ENCODE measurements around the gene KCNK7.
"Not testable (repeated sequence)": the region's sequence is repeated elsewhere in the genome, so short reads cannot be mapped to it uniquely, and the experiment has no call there.

KCNK7 gene, protein sequence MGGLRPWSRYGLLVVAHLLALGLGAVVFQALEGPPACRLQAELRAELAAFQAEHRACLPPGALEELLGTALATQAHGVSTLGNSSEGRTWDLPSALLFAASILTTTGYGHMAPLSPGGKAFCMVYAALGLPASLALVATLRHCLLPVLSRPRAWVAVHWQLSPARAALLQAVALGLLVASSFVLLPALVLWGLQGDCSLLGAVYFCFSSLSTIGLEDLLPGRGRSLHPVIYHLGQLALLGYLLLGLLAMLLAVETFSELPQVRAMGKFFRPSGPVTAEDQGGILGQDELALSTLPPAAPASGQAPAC

DNA sequence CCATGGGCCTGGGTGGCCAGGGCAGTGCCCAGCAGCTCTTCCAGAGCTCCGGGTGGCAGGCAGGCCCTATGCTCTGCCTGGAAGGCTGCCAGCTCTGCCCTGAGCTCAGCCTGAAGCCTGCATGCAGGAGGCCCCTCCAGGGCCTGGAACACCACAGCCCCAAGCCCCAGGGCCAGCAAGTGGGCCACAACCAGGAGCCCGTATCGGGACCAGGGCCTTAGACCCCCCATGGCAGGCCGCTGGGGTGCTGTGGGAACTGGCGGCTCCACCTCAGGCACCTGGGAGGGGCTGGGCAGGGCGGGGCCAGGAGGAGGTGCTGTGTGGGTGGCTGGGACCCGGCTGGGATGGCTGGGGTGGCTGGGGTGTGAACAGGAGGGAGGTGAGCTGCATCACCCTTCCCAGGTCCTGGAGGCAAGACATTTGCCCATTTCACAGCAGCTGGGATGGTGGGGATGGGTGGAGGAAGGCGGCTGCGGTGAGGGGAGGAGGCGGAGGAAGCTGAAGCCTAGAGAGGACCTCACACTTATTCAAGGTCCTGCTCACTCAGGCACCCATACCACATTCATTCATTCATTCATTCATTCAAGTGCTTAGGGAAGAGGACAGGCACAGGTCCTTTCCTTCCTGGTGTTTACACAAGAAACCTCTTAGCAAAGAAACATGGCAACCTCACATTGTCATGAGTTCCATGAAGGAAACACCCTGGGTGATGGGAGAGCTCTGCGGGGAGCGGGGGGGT is at the start of gene KCNK7:
Gene KCNK7, minus strand, starts transcription at position 258 of the 739 bp plus-strand sequence. Its CDS starts 28 bp downstream, at position 230.
- DNase-seq (ENCODE audit: low spot score) = no peak

DNA sequence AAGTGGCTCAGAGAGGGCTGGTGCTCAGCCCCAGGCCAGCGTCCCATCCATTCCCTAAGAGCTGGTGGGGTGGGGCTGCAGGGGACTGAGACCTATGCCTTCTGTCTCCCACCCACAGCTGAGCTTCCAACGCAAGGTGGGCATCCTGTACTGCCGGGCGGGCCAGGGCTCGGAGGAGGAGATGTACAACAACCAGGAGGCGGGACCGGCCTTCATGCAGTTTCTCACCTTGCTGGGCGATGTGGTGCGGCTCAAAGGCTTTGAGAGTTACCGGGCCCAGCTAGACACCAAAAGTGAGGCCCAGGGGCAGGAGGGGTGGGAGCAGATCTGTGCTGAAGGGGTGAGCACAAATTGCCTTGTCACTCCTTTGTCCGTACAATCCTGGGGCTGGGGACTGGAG is 49.2 kb upstream of the KCNK7 start:
- no peak for DNase-seq (ENCODE audit: low spot score)

DNA sequence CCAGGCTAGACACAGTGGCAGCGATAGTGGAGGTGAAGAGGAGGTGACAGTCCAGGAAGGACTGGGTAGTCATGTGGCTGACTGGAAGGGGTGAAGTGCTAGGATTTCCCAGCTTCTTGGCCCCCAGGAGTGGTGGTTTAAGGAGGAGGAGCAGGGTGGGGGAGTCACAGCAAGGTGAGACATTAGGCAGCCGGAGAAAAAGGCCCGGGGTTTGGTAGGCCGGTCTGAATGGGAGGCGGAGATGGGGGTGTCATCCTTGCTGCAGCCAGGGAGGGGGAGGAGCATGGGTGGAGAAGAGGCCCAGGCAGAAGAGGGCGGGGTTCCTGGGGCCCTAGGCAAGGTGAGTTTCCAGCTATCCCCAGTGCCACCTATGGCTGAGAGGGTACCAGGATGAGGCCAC is 48.4 kb upstream of the KCNK7 start:
- DNase-seq (ENCODE audit: low spot score) = peak; percentile 56

DNA sequence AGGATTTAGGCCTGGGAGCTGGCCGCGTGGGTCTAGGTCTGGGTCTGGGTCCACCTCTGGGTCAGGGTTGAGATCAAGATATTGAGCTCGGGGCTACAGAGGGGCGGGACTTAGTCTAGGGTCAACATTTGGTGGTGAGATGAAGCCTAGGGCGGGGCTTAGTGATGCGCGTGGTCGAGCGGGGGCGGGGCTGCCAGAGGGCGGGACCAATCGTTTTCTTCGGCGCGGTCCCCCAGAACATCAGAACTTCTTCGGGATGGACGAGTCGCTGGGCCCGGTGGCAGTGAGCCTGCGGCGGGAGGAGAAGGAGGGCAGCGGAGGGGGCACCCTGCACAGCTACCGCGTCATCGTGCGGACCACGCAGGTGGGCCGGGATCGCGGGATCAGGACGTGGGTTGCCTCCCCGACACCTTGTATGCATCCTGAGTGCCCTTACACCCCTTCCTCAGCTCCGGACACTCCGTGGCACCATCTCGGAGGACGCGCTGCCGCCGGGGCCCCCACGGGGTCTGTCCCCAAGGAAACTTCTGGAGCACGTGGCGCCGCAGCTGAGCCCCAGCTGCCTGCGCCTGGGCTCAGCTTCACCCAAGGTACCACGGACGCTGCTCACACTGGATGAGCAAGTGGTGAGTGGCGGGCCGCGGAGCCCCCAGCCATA is 46.5 kb upstream of the KCNK7 start:
- no peak for DNase-seq (ENCODE audit: low spot score)

DNA sequence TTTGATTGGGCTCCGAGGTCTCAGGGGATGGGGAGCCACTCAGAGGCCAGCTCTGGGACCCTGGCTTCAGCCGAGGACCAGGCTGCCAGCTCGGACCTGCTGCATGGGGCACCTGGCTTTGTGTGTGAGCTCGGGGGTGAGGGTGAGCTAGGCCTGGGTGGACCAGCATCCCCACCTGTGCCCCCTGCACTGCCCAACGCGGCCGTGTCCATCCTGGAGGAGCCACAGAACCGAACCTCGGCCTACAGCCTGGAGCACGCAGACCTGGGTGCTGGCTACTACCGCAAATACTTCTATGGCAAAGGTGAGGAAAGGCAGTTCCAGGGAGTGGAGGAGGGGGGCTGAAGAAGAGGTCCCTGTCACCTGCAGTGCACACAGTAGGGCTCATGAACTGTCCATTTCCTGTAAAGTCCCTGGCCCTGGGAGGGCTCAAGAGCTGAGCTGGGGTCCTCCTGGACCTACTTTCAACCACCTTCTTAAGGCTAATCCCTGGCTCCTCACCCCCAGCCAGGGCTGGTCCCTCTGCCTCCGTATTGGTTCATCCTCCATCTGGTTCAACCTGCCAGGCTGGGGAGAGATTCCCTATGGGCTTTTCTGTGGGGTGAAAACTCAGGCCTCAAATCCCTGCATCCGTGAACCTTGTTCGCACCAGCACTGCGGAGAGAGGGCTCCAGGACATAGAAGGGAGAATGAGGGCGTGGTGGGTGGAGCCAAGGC is 45.9 kb upstream of the KCNK7 start:
- no peak for DNase-seq (ENCODE audit: low spot score)

DNA sequence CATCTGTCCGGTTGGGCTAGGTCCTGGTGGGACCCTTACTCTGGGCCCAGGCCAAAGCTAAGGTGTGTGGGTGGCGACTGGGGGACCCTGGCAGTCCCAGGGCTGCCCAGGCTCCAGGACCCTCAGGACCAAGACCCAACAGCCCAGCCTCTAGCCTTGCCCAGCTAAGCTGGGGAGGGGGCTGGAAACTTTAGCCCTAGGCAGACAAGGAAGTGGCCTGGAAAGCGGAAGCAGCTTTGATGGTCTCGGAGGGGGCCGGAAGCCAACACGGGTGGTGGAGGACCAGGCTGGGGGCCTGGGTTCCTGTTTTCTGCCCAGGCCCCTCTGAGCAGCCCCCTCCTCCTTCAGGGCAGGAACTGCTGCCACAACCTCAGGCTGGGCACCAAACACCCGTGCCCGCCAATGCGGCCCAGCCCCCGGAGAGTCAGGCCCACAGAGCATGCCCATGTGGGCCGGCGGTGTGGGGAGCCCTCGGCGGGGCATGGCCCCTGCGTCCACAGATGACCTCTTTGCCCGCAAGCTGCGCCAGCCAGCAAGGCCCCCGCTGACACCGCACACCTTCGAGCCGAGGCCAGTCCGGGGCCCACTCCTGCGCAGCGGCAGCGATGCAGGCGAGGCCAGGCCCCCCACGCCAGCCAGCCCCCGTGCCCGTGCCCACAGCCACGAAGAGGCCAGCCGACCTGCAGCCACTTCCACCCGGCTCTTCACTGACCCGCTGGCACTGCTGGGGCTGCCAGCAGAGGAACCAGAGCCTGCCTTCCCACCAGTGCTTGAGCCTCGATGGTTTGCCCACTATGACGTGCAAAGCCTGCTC is 45.1 kb upstream of the KCNK7 start:
- no peak for DNase-seq (ENCODE audit: low spot score)

DNA sequence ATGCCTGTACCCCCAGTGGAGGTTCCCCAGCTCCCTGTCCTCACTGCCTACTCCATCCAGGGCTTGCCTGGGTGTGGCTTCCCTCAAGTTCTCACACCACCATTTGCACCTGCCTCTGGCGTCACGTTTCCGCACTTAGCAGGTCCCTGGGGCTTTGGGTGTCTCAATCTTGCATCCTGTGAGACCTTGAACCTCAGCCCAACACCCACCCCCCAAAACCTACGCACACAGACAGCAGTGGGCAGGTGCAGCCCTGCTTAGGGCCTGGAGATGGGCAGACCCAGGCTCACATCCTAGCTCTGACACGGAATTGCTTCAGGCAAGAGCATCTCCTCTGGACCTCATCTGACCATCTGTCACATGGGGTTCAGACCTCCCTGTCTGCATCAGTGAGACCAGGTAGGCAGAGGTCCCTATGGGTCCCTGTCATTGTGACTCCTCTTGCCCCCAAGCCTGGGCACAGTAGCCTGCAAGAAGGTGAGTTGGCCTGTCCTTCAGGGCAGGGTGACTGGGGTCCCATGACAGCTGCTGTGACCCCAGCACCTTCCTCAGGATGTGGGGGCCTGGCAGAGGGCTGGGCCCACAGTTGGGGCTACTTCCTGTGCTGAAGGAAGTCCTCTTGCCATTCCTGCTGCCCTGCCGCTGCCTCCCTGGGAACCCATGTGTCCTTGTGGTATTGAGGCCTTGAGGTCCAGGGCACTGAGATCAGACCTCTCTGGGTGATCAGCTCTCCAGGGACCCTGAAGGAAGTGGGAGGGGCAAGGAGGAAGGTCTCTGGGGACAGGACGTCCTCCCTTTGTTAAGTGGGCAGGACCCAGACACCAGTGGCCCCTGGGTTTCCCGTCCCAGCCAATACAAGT is 44.3 kb upstream of the KCNK7 start:
- DNase-seq (ENCODE audit: low spot score) = no peak

DNA sequence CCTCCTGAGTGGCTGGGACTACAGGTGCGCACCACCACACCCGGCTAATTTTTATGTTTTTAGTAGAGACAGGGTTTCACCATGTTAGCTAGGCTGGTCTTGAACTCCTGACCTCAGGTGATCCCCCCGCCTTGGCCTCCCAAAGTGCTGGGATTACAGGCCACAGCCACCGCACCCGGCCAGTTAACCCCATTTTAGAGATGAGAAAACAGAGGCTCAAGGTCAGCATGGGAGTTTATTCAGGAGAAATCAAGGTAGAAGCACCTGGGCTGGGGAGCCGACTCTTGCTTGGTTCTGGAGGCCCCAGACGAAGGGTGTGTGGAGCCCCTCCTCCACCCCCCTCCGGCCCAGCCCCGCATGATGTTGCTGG is 43.6 kb upstream of the KCNK7 start:
- not testable (repeated sequence) for DNase-seq (ENCODE audit: low spot score)

DNA sequence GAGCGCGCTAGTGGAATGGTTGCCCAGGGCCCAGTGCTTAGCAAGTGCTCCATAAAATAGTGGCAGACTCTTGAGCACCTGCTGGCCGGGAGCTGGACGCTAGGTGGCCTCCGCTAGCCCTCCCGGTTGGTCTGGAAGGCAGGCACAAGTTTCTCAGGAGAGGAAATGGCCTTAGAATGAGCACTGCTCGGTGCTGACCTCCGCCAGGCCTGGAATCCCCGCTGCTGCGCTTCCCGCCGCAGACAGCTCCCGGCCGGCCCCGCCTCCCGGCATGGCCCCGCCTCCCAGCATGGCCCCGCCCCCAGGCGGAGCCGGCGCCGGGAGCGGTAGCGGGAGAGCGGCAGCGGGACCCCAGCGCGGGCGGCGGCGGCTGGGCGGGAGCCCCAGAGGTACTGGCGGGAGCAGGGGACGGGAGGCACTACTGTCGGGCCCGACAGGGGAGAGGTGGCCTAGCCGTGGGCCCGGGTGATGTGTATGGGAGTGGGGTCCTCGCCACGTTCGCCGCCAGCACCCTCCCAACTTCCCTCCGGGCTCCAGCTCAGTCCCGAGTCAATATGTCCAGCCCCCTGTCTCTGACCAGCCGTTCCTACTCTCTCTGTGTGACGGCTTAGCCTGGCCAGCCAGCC is 42.3 kb upstream of the KCNK7 start, which contains the start of gene SIPA1:
Gene SIPA1, plus strand, starts transcription at position 308 of the 626 bp plus-strand sequence. CDS start 2,821 bp downstream, outside the sequence.
- peak; percentile 93 for DNase-seq (ENCODE audit: low spot score)

DNA sequence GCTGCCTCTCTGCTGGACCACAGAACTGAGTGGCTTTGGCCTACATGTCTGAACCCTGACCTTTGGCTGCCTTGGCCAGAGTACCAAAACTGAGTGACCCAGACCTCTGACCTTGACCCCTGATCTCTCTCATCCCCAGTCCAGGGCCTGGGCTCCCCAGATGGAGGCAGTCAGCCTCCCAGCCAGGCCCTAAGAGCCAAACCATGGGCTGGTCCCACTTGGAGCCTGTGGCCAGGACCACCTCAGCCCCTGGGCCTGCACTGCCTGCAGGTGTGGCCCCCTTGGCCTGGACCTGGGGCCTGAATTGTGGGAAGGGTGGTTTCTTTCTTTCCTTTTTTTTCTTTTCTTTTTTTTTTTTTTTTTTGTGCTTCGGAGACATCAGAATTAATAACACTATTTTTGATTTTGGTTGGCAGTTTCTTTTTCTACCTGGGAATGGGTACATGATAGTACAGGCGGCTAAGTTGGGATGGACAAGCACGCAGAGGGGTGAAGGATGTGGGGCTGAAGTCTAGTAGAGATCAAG is 41.5 kb upstream of the KCNK7 start:
- no peak for DNase-seq (ENCODE audit: low spot score)

DNA sequence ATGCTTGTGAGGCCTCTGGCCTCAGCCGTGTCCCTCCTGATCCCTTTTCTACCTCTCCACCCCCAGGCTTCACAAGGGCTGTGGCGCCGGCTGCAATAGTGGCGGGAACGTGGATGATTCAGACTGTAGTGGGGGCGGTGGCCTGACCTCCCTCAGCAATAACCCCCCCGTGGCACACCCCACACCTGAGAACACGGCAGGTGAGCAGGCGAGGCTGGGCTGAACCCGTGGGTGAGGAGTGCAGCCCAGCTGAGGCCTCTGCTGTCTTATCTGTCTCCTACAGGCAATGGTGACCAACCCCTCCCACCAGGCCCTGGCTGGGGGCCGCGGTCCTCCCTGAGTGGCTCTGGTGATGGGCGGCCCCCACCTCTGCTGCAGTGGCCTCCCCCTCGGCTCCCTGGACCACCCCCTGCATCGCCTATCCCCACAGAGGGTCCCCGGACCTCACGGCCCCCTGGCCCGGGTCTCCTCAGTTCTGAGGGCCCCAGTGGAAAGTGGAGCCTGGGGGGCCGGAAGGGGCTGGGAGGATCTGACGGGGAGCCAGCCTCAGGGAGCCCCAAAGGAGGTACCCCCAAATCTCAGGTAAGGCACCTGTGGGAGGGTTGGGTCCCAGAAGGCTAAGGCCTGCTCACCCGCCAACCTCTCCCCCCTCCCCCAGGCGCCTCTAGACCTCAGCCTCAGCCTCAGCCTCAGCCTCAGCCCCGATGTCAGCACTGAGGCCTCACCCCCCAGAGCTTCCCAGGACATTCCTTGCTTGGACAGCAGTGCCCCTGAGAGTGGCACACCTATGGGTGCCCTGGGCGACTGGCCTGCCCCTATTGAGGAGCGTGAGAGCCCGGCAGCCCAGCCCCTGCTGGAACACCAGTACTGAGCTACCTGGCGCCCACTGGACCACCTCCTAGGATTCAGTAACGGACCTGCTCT is 40.8 kb upstream of the KCNK7 start:
- no peak for DNase-seq (ENCODE audit: low spot score)

DNA sequence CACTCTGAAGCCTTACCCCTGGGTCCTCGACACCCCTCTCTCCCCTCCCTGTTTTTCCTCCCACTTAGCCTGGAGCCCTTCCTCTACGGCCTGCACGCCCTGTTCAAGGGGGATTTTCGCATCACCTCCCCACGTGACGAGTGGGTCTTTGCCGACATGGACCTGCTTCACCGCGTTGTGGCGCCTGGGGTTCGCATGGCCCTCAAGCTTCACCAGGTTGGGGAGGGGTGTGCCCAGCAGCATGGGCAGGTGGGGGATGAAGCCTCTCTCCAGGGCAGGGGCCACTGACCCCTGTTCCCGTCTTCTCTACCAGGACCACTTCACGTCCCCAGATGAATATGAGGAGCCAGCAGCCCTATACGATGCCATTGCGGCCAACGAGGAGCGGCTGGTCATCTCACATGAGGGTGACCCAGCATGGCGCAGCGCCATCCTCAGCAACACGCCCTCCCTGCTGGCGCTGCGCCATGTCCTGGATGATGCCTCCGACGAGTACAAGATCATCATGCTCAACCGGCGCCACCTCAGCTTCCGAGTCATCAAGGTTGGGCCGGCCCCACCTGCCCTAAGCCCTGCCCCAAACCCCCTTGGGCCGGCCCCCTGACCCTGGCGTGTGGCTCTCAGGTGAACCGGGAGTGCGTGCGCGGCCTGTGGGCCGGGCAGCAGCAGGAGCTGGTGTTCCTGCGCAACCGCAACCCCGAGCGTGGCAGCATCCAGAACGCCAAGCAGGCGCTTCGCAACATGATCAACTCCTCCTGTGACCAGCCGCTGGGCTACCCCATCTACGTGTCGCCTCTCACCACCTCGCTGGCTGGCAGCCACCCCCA is 39.5 kb upstream of the KCNK7 start:
- no peak for DNase-seq (ENCODE audit: low spot score)

DNA sequence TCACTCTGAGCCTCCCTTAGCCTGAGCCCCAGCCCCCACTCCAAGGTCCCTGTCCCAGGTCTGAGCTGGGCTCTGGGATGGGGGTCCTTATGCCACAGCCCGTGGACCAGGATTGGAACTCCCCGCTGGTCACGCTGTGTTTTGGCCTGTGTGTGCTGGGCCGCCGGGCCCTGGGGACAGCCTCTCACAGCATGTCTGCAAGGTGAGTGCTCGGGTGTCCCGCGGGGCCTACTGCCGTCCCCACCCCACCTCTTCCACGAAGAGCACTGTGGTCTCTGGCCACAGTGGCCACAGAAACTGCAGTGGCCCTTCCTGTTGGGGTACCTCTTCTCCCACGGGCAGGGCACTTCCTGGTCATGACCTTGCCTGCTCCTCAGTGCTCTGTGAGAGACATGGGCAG is 38.8 kb upstream of the KCNK7 start:
- DNase-seq (ENCODE audit: low spot score) = no peak

DNA sequence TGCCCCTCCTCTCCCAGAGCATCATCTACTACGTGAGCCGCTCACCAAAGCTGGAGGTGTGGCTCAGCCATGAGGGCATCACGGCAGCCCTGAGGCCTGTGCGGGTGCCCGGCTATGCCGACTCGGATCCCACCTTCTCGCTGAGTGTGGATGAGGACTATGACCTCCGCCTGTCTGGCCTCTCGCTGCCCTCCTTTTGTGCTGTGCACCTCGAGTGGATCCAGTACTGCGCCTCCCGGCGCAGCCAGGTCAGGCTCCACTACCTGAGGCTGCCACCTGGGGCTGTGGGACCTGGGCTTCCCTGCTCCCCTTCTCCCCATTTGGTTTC is 38.5 kb upstream of the KCNK7 start:
- no peak for DNase-seq (ENCODE audit: low spot score)

DNA sequence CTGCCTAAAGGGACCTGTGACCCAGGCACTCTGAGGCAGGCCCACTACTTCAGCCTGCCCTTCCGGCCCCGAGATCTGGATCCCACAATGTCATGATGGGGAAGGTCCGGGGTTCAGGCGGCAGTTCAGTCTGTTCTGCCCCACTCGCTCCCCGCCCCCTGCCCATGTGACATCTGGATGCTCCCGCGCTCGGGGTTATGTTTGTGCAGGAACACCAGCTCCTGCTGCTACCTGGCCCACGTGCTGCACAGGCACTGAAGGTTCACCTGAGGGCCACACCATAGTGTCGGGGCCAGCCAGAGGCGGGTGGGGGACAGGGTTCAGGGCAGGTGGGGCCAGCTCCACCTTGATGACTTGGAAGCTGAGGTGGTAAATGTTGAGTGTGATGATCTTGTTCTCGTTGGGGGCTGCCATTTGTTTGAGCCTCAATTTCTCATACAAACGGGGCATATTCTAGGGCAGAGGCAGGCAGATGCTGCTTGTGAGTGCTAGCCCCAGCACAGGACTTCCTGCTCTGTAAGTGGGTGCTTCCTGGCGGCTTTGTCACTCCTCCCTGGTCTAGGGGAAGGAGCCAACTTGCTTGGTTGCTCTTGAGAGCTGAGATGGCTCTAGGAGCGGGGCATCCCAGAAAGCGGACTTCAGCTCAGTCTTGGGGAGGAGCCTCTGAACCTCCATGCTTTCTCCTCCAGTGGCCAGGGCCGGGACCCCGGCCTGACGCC is 37.9 kb upstream of the KCNK7 start:
- no peak for DNase-seq (ENCODE audit: low spot score)

DNA sequence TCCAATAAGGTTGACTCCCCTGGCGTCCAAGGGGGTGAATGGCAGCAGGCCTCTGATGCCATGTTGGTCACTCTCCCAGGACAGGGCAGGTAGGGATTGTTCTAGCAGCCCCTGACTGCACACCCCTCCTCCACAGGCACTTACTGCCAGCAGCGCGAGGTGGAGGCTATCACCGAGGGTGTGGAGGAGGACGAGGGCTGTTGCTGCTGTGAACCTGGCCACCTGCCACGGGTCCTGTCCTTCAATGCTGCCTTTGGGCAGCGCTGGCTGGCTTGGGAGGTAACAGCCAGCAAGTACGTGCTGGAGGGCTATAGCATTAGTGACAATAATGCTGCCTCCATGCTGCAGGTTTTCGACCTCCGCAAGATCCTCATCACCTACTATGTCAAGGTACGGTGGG is 34.6 kb upstream of the KCNK7 start:
- no peak for DNase-seq (ENCODE audit: low spot score)

DNA sequence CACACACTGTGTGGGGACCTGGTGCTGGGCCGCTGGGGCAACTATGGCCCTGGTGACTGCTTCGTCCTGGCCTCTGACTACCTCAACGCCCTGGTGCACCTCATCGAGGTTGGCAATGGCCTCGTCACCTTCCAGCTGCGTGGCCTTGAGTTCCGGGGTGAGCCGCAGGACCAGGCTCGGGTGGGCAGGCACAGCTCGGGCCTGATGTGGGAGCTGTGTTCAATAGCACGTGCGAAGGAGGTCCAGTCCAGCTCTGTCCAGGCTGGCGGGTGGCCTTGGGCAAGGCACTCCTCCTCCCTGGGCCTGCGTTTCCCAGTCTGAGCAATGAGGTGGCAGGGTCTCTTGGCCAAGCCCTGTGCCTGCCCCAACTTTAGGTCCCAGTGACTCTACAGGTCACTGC is 34.0 kb upstream of the KCNK7 start:
- no peak for DNase-seq (ENCODE audit: low spot score)

Measured in SW480 (cell line).